Small intestine (tissue), 7 donors: Measurements from ENCODE around the gene IL6R. TPM values are rescaled to one million over a fixed set of nuclear protein-coding genes. Genes with fewer than 3 reads are reported as not detected.
A peak's percentile ranks its signal among the peaks of the same experiment; 100 is the strongest.

Experiments used
- DNase-seq, 2 donors: peaks; one replicate each; pipeline versions ENCODE4 v3.0.0 to v3.0.0-alpha.2; 2013
- FAIRE-seq: peaks from 2 replicates; lab custom pipeline; 2012; peaks lifted over from hg19 to GRCh38; lab: Jason Lieb, UNC
- H3K27ac ChIP-seq, 3 donors: one replicate each; pipeline ENCODE4 v1.5.1; 2013; ENCODE audit warnings: low read length in 2 of 3, mild to moderate bottlenecking in 2 of 3, control low read depth in 1 of 3, inconsistent platforms in 1 of 3, low read depth in 1 of 3, moderate library complexity in 1 of 3
- H3K27me3 ChIP-seq, 3 donors: one replicate each; pipeline ENCODE4 v1.6.1; 2013; ENCODE audit warnings: low read length in 3 of 3, inconsistent platforms in 1 of 3; ENCODE audit not compliant: control insufficient read depth in 3 of 3, insufficient read depth in 3 of 3
- H3K36me3 ChIP-seq, 3 donors: one replicate each; pipeline ENCODE4 v1.6.1; 2013; ENCODE audit warnings: low read length in 3 of 3, inconsistent platforms in 1 of 3, low read depth in 1 of 3, mild to moderate bottlenecking in 1 of 3, moderate library complexity in 1 of 3; ENCODE audit not compliant: control insufficient read depth in 3 of 3, insufficient read depth in 2 of 3
- H3K4me1 ChIP-seq, 3 donors: one replicate each; pipeline ENCODE4 v1.6.1; 2013; ENCODE audit warnings: low read length in 2 of 3, inconsistent platforms in 1 of 3, low read depth in 1 of 3, mild to moderate bottlenecking in 1 of 3, moderate library complexity in 1 of 3; ENCODE audit not compliant: control insufficient read depth in 3 of 3, insufficient read depth in 2 of 3
- H3K4me3 ChIP-seq, 3 donors: one replicate each; pipeline ENCODE4 v1.5.1; 2013; ENCODE audit warnings: low read length in 3 of 3, control low read depth in 1 of 3, inconsistent platforms in 1 of 3, low read depth in 1 of 3, mild to moderate bottlenecking in 1 of 3, moderate library complexity in 1 of 3
- H3K9me3 ChIP-seq, 2 donors: one replicate each; pipeline ENCODE4 v1.6.1; 2013; ENCODE audit warnings: low read depth in 1 of 2, low read length in 1 of 2; ENCODE audit not compliant: control insufficient read depth in 2 of 2, insufficient read depth in 1 of 2
- WGBS, 3 donors: extraction: QIAGEN DNeasy Blood & Tissue Kit; methylation state at CpG; one replicate each; pipeline ENCODE4 v1.1.7; 2013; 5-methylcytosine and 5-hydroxymethylcytosine counted together
- polyA plus RNA-seq, 4 donors: library from polyadenylated mRNA; stranded (reverse) in 3 of 4; unstranded in 1 of 4; fragments of 200-250 nt in 3 of 4; fragments of 120-200 nt in 1 of 4; gene quantifications; one replicate each; pipeline versions ENCODE4 v1.2.1 to v1.2.3, GENCODE V29; 2013
- donor health status: healthy with polysubstance abuse.
- donor health status: control.
- donor health status: control.
- donor health status: Bipolar disorder and iron deficiency.
- donor health status: healthy.

IL6R gene
- polyA plus RNA-seq, 4 donors: 8.8 to 21.2 (median 11.2) TPM

GRCh38 chr1:154408174-154408777, 3.1 kb downstream of the IL6R start:
- FAIRE-seq: no peak

GRCh38 chr1:154410185-154410827, 5.2 kb downstream of the IL6R start:
- DNase-seq (no peak), FAIRE-seq (no peak)
- Histone ChIP-seq H3K9me3 (no peaks in the 10 kb centered on the region), H3K27me3 (peaks cover 0 to 61% (median 0%) of the 10 kb centered on the region in 3 donors), H3K4me3 (no peak overlapping the region), H3K4me1 (peaks cover 7 to 16% (median 9%) of the 10 kb centered on the region in 3 donors), H3K27ac (peak overlapping the region in 1 of 3 donors; percentile 32), H3K36me3 (no peaks in the 10 kb centered on the region)
- WGBS, 3 donors: 54 to 77% (median 71%) methylated on average over 9 of the region's 9 CpGs

More at GRCh38 chr1:154408174-154408777, 3.1 kb downstream of the IL6R start:
- H3K4me3 ChIP-seq: peak overlapping the region in 1 of 3 donors; percentile 88
- peaks cover 0 to 72% (median 0%) of the 10 kb centered on the region in 3 donors for H3K27me3 ChIP-seq
- no peak for DNase-seq
- no peaks in the 10 kb centered on the region for H3K9me3 ChIP-seq
- 55 to 88% (median 75%) methylated on average over 7 of the region's 7 CpGs for WGBS, 3 donors
- peaks cover 6 to 16% (median 16%) of the 10 kb centered on the region in 3 donors for H3K4me1 ChIP-seq
- no peaks in the 10 kb centered on the region for H3K36me3 ChIP-seq
- H3K27ac ChIP-seq: peak overlapping the region in 1 of 3 donors; percentile 92

- DNase-seq (no peak), FAIRE-seq (no peak)
- H3K4me1 ChIP-seq: peaks cover 0 to 16% (median 7%) of the 10 kb centered on the region in 3 donors
- WGBS, 3 donors: 90 to 93% (median 91%) methylated on average over 4 of the region's 4 CpGs
- no peaks in the 10 kb centered on the region for H3K36me3 ChIP-seq
- H3K27ac ChIP-seq: no peak overlapping the region
- H3K27me3 ChIP-seq: peaks cover 0 to 50% (median 0%) of the 10 kb centered on the region in 3 donors
- H3K4me3 ChIP-seq: no peak overlapping the region
- no peaks in the 10 kb centered on the region for H3K9me3 ChIP-seq
These were observed 6.4 kb downstream of the IL6R start for GRCh38 chr1:154411525-154411924.

DNA sequence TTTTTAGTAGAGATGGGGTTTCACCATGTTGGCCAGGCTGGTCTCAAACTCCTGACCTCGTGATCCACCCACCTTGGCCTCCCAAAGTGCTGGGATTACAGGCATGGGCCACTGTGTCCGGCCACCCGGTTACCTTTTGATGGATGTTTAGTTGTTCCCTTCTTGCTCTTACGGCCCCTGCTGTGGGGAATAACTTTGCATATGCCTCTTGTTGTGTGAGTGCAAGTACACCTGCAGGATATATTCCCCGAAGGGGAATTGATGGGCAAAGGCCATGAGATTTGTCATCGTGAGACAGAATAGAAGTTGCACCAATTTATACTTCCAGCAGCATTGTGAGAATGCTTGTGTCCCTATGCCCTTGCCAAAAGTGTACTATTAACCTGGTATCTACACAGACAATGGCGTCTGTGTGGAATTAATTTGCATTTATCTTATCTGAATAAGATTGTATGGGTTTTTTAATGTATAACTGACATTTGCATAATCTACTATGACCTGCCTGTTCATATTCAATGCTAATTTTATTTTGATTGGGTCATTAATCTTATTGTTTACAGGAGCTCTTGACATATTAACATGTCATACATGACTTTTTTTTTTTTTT, 8.1 kb downstream of the IL6R start:
- H3K36me3 ChIP-seq: no peaks in the 10 kb centered on the region
- H3K4me1 ChIP-seq: peaks cover 0 to 8% (median 4%) of the 10 kb centered on the region in 3 donors
- H3K27ac ChIP-seq: no peak overlapping the region
- DNase-seq (peak in 1 of 2 donors; percentile 84), FAIRE-seq (no peak)
- 47 to 72% (median 65%) methylated on average over 7 of the region's 7 CpGs for WGBS, 3 donors
- peaks cover 0 to 33% (median 0%) of the 10 kb centered on the region in 3 donors for H3K27me3 ChIP-seq
- H3K4me3 ChIP-seq: no peak overlapping the region
- H3K9me3 ChIP-seq: no peaks in the 10 kb centered on the region

DNA sequence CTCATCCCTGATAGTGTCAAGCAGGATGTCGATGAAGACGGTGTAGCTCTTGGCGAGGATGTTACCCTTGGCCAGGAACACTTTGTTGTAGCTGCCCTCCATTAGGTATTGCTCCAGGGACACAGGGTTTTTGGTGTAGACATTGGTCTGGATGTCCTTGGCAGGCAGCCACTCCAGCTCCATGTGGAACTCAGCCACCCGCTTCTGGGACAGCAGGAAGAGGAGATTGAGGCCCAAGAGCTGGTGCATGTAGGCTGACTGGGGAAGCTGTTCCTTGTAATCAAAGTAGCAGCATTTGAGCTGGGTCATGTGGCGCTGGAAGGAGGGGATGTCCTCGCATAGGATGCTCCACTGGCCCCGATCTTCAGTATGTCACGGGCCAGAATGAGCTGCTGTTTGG, 9.5 kb downstream of the IL6R start:
- H3K36me3 ChIP-seq: no peaks in the 10 kb centered on the region
- no peak for DNase-seq
- no peak overlapping the region for H3K27ac ChIP-seq
- 87 to 98% (median 92%) methylated on average over 8 of the region's 8 CpGs for WGBS, 3 donors
- peaks cover 12 to 13% (median 12%) of the 10 kb centered on the region in 3 donors for H3K4me1 ChIP-seq
- H3K27me3 ChIP-seq: peaks cover 0 to 22% (median 0%) of the 10 kb centered on the region in 3 donors
- H3K4me3 ChIP-seq: no peak overlapping the region
- FAIRE-seq: no peak
- no peaks in the 10 kb centered on the region for H3K9me3 ChIP-seq

GRCh38 chr1:154416471-154417337, 11.6 kb downstream of the IL6R start:
- 88 to 94% (median 90%) methylated on average over 10 of the region's 10 CpGs for WGBS, 3 donors
- Histone ChIP-seq H3K36me3 (no peaks in the 10 kb centered on the region), H3K27me3 (peaks cover 0 to 11% (median 0%) of the 10 kb centered on the region in 3 donors), H3K27ac (no peak overlapping the region), H3K4me3 (no peak overlapping the region), H3K9me3 (no peaks in the 10 kb centered on the region), H3K4me1 (peaks cover 19 to 21% (median 20%) of the 10 kb centered on the region in 3 donors)
- FAIRE-seq (no peak), DNase-seq (no peak)

- 73 to 92% (median 82%) methylated on average over 3 of the region's 3 CpGs for WGBS, 3 donors
- Histone ChIP-seq H3K36me3 (no peaks in the 10 kb centered on the region), H3K4me1 (peaks cover 19 to 21% (median 20%) of the 10 kb centered on the region in 3 donors), H3K9me3 (no peaks in the 10 kb centered on the region), H3K4me3 (no peak overlapping the region), H3K27ac (no peak overlapping the region), H3K27me3 (peaks cover 0 to 11% (median 0%) of the 10 kb centered on the region in 3 donors)
- FAIRE-seq (no peak), DNase-seq (no peak)
These were observed 12.1 kb downstream of the IL6R start for GRCh38 chr1:154417338-154417608.
